IPS-18a (cell line): ENCODE results near the gene AASDHPPT.
A peak's percentile ranks its signal among the peaks of the same experiment; 100 is the strongest.
"Not testable (repeated sequence)": the region's sequence is repeated elsewhere in the genome, so short reads cannot be mapped to it uniquely, and the experiment has no call there.

ENCODE experiments used
- H3K27ac ChIP-seq: one replicate; pipeline ENCODE4 v1.5.1; 2013; ENCODE audit warnings: low read length
- H3K27me3 ChIP-seq: one replicate; pipeline ENCODE4 v1.6.1; 2013; ENCODE audit warnings: mild to moderate bottlenecking, low read length; ENCODE audit not compliant: control insufficient read depth, insufficient read depth
- H3K36me3 ChIP-seq: one replicate; pipeline ENCODE4 v1.6.1; 2013; ENCODE audit warnings: low read depth, low read length; ENCODE audit not compliant: control insufficient read depth
- H3K4me1 ChIP-seq: one replicate; pipeline ENCODE4 v1.6.1; 2013; ENCODE audit warnings: low read depth, low read length; ENCODE audit not compliant: control insufficient read depth
- H3K4me3 ChIP-seq: one replicate; pipeline ENCODE4 v1.5.1; 2013; ENCODE audit warnings: low read length
- H3K9ac ChIP-seq: one replicate; pipeline ENCODE4 v1.6.1; 2013; ENCODE audit warnings: mild to moderate bottlenecking, low read length, moderate library complexity
- H3K9me3 ChIP-seq: one replicate; pipeline ENCODE4 v1.6.1; 2013; ENCODE audit warnings: low read depth, low read length; ENCODE audit not compliant: control insufficient read depth

The AASDHPPT gene

GRCh38 chr11:106077609-106078455, at the start of gene AASDHPPT:
AASDHPPT (plus strand) TSS chr11:106077662; CDS start chr11:106077711, 49 bp downstream.
- Histone ChIP-seq H3K27me3 (no peaks in the 10 kb centered on the region), H3K27ac (peak within 1 kb of the TSS; percentile 93), H3K9me3 (no peaks in the 10 kb centered on the region), H3K4me1 (peaks cover 16% of the 10 kb centered on the region), H3K36me3 (peaks cover 33% of the 10 kb centered on the region), H3K4me3 (peak within 1 kb of the TSS; percentile 90), H3K9ac (peak within 1 kb of the TSS; percentile 98)

- Histone ChIP-seq H3K9me3 (no peaks in the 10 kb centered on the region), H3K36me3 (no peaks in the 10 kb centered on the region), H3K27ac (no peak overlapping the region), H3K9ac (no peak overlapping the region), H3K27me3 (no peaks in the 10 kb centered on the region), H3K4me1 (no peaks in the 10 kb centered on the region), H3K4me3 (no peak overlapping the region)
Observed at GRCh38 chr11:106030609-106031008, 46.9 kb upstream of the AASDHPPT start.

DNA sequence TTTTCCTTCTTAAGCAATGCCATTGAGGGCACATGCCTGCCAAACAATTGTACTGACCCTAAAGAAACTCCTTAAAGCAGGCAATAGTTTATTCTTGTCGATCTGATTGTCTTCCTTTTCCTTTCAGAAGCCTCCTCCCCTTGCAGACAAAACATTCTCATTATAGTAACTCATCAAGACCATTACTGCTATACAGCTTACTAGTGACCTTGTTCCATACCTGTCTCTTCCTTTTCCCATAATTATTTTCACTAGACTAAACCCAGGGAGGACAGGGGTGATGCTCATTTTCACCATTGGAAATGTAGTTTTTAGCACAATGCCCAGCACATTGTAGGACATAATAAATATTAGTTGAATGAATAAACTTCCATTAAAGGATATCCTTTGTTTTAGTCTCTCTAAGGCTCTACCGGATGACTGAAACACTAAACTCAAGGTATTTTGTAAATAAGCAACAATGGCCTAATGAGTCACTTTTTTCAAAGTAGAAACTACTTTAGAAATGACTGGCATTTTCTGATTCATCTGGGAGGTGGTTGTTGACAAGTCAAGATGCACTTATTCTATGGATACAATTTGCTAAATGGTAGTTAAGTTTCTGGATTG, 46.2 kb upstream of the AASDHPPT start:
- no peak overlapping the region for H3K27ac ChIP-seq
- H3K9ac ChIP-seq, result no peak overlapping the region
- no peak overlapping the region for H3K4me3 ChIP-seq
- H3K9me3 ChIP-seq, result no peaks in the 10 kb centered on the region
- H3K4me1 ChIP-seq, result no peaks in the 10 kb centered on the region
- no peaks in the 10 kb centered on the region for H3K36me3 ChIP-seq
- H3K27me3 ChIP-seq, result no peaks in the 10 kb centered on the region

- Histone ChIP-seq H3K27ac (no peak overlapping the region), H3K4me1 (no peaks in the 10 kb centered on the region), H3K36me3 (no peaks in the 10 kb centered on the region), H3K4me3 (no peak overlapping the region), H3K27me3 (no peaks in the 10 kb centered on the region), H3K9me3 (no peaks in the 10 kb centered on the region), H3K9ac (no peak overlapping the region)
Observed at GRCh38 chr11:106031936-106032335, 45.5 kb upstream of the AASDHPPT start.

- Histone ChIP-seq H3K9me3 (no peaks in the 10 kb centered on the region), H3K27me3 (no peaks in the 10 kb centered on the region), H3K27ac (no peak overlapping the region), H3K4me1 (no peaks in the 10 kb centered on the region), H3K9ac (no peak overlapping the region), H3K4me3 (no peak overlapping the region), H3K36me3 (no peaks in the 10 kb centered on the region)
Observed at GRCh38 chr11:106032861-106033260, 44.6 kb upstream of the AASDHPPT start.

GRCh38 chr11:106043540-106043939, 33.9 kb upstream of the AASDHPPT start:
- no peaks in the 10 kb centered on the region for H3K36me3 ChIP-seq
- H3K27ac ChIP-seq, result no peak overlapping the region
- H3K9me3 ChIP-seq, result no peaks in the 10 kb centered on the region
- H3K4me1 ChIP-seq, result no peaks in the 10 kb centered on the region
- no peak overlapping the region for H3K9ac ChIP-seq
- no peaks in the 10 kb centered on the region for H3K27me3 ChIP-seq
- no peak overlapping the region for H3K4me3 ChIP-seq

DNA sequence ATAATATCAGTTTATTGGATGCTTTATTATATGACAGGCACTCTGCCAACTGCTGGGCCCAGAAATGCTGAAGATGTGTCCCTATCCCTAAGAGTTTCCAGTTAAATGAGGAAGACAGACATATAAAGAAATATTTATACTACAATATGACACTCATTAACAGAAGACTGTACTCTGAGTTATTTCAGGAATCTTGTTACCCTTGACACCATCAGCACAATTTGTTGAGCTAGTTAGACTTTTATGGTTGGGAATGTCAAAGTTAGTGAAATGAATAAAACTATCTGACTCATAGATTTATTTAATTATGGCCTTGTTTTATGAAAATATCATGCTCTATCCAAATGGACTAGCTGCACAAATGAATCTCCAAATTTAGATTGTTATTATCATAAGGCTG, 29.8 kb upstream of the AASDHPPT start:
- Histone ChIP-seq H3K9me3 (no peaks in the 10 kb centered on the region), H3K4me1 (no peaks in the 10 kb centered on the region), H3K9ac (no peak overlapping the region), H3K36me3 (no peaks in the 10 kb centered on the region), H3K27me3 (no peaks in the 10 kb centered on the region), H3K4me3 (no peak overlapping the region), H3K27ac (no peak overlapping the region)

DNA sequence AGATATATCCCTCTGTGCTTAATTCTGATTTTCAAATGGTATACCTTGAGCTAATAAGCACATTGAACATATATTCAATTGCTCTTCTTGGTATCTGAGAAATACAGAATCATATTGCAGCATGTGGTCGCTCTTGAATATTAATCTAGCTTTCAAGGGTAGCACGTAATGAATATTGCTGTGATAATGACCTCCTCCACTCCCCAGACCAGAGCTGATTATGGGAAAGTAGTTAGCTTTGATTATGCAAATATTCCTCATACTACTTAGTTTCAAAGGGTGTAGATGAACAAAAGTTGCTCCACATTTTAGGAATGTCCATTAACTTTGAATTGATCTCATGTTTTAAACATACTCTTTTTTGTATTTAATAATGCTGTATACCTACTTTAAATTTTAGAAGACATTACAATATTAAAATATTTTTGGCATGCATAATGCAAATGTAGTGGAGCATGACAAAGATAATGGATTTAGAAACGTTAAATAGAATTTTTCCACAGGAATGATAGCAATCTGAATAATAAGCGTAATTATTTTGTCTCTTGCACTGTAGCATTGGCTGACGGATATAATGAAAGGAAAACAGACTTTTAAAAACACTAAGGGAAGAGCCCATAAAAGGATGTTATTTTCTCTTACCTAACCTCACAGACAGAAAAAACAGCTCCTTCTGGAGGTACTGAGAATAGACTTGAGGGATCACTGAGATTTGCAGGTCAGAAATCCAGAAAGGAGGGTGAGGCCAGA, 27.6 kb upstream of the AASDHPPT start:
- Histone ChIP-seq H3K9ac (no peak overlapping the region), H3K9me3 (no peaks in the 10 kb centered on the region), H3K27ac (no peak overlapping the region), H3K27me3 (no peaks in the 10 kb centered on the region), H3K4me3 (no peak overlapping the region), H3K4me1 (no peaks in the 10 kb centered on the region), H3K36me3 (no peaks in the 10 kb centered on the region)

DNA sequence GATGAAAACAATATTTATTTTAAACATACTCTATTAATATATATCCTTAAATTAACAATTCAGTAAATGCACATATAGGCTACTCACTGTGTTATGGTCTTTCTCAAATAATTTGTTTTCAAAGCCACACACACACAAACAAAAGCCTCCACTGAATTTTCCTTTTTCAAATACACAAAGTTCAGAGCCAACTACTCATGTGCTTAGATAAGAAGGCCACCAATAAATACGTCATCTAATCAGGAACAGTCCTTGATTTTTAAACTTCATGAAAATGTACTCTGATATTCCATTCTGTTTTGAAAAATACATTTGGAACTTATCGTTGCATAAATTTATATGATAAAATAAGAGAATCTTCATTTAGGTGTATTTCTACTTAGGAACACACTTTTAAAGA, 26.4 kb upstream of the AASDHPPT start:
- Histone ChIP-seq H3K36me3 (no peaks in the 10 kb centered on the region), H3K9ac (no peak overlapping the region), H3K27ac (no peak overlapping the region), H3K4me3 (no peak overlapping the region), H3K9me3 (no peaks in the 10 kb centered on the region), H3K4me1 (no peaks in the 10 kb centered on the region), H3K27me3 (no peaks in the 10 kb centered on the region)

GRCh38 chr11:106058377-106058776, 19.1 kb upstream of the AASDHPPT start:
- H3K4me3 ChIP-seq, H3K27me3 ChIP-seq, H3K36me3 ChIP-seq, H3K9ac ChIP-seq, H3K9me3 ChIP-seq, H3K27ac ChIP-seq, H3K4me1 ChIP-seq: not testable (repeated sequence)

DNA sequence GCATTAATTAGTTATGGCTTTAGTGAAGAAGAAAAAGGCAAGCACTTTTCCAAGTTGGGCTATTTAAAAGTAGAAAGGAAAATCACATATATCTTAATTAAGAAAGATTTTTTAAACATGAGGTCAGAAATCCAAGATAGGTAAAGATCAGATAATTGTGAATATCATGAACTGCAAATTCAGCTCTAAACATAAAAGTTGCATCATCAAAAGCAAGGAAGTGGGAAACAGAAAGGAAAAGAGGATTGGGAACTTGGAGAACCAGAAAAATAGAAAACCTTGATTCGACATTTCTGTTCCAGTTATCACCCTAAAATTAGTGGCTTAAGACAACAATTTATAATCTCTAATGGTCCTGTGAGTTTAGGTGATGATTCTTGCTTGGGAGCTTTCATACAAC, 17.8 kb upstream of the AASDHPPT start:
- no peaks in the 10 kb centered on the region for H3K9me3 ChIP-seq
- peaks cover 4% of the 10 kb centered on the region for H3K4me1 ChIP-seq
- no peak overlapping the region for H3K4me3 ChIP-seq
- H3K27me3 ChIP-seq, result no peaks in the 10 kb centered on the region
- no peaks in the 10 kb centered on the region for H3K36me3 ChIP-seq
- no peak overlapping the region for H3K27ac ChIP-seq
- no peak overlapping the region for H3K9ac ChIP-seq
